ENCODE data around the gene ANKMY1. TPM values are rescaled to one million over a fixed set of nuclear protein-coding genes. Genes with fewer than 3 reads are reported as not detected.

Gene ANKMY1
- total and polyA plus RNA-seq, 3 donors from 2014 or later, result 57.3 to 92.5 (median 75.7) TPM

DNA sequence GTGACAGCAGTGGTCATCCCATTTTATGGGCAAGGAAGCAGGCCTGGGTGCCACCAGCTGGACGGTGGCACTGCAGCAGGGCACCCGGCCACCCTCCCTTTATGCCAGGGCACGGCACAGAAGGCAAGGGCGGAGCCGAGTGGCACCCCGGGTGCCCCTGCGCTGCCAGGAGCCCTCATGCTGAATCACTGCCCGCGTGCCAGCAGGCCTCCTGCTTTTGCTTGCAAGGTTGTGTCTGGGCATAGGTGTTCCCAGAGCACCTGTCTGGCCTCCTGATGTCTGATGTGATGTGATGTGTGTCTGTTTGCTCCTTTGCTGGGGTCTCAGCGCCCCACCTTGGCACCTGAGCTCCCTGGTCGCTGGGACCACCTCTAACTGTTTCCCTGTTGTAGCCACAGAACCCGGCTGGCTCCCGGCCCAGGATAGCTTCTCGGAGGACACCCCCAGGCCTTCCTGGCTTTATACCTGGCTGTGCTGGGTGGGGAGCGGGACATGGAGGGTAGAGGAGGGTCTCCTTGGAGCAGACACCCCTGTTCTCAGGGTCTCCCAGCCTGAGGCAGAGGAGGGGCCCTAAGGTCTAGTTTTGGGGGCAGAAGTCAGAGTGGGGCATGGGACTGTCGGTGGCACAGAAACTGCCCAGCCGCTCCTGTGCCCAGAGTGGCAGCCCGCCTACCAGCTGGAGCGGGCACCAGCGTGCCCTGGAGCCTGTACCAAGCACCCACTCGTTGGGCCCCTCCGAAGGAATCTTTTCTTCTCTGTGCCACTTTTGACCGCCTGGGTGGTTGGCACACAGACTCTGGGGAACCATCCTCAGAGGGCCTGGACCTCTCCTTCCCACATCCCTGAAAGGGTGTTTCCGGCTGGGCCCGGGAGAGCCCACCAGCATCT, 118.7 kb downstream of the ANKMY1 start:
- Histone ChIP-seq H3K36me3 (ENCODE audit: low read depth, missing control alignments) (no peaks in the 10 kb centered on the region), H3K27me3 (no peaks in the 10 kb centered on the region), H3K9me3 (no peaks in the 10 kb centered on the region), H3K27ac (no peak overlapping the region), H3K4me3 (no peak overlapping the region), H3K4me1 (peaks cover 23% of the 10 kb centered on the region)
- 70 to 80% methylated on average over 12 to 25 of the region's 25 CpGs for WGBS, 2 donors
- peak; percentile 28 for DNase-seq
- intact Hi-C loops (cut with DNase I; ENCODE audit: low total_unique reads), result loop anchor here (5.0 kb wide), 1 partner anchor 207 kb away; no protein-coding TSS in a partner anchor
- TF ChIP-seq, protein P1, sequence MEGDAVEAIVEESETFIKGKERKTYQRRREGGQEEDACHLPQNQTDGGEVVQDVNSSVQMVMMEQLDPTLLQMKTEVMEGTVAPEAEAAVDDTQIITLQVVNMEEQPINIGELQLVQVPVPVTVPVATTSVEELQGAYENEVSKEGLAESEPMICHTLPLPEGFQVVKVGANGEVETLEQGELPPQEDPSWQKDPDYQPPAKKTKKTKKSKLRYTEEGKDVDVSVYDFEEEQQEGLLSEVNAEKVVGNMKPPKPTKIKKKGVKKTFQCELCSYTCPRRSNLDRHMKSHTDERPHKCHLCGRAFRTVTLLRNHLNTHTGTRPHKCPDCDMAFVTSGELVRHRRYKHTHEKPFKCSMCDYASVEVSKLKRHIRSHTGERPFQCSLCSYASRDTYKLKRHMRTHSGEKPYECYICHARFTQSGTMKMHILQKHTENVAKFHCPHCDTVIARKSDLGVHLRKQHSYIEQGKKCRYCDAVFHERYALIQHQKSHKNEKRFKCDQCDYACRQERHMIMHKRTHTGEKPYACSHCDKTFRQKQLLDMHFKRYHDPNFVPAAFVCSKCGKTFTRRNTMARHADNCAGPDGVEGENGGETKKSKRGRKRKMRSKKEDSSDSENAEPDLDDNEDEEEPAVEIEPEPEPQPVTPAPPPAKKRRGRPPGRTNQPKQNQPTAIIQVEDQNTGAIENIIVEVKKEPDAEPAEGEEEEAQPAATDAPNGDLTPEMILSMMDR (IDR thresholded peaks at IDR 0.05), result no peak
- TF ChIP-seq POLR2A (IDR thresholded peaks at IDR 0.05), result no peak

DNA sequence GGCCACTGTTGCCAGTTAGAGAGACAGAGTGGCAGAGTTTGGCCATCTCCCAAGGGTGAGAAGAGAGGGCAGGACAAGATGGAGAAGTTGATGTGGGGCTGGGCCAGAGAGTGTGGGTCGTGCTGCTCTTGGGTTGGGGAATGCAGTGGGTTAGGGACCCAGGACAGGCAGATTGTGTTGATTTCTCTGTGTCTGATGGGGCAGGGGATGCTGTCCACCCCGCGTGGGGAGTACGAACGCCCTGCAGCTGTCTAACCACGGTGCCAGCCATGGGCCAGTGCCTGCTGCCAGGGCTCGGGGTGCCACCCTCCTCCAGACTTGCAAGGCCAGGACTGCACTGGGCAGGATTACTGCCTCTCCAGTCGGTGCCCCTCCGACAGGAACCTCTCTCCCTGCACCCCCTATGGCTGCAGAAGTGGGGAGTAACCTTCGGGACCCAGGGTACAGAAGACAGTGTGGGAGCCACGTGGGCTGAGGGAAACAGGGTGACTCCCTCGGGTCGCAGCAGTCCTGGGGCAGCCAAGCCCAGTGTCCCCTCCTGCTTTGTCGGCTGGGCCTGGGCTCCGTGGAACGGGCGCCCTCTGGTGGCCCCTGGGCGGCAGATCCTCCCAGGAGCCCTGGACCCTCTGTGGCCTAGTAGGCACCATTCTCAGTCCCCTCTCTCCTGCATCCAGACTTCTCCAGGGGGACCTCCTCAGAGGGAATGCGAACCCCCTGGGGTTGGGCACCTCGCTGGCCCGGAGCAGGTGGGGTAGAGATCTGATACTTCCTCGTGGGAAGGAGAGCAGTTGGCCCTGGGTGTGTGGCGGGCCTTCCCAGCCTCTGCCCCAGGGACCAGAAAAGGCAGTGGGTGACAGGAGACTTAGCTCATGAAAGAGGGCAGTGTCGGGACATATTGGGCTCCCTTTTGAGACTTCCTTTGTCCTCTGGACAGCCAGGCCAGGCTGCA, 119.7 kb downstream of the ANKMY1 start:
- 34 to 69% methylated on average over 10 to 24 of the region's 24 CpGs for WGBS, 2 donors
- peaks cover 23% of the 10 kb centered on the region for H3K4me1 ChIP-seq
- DNase-seq, result peak; percentile 86
- no peaks in the 10 kb centered on the region for H3K27me3 ChIP-seq
- H3K4me3 ChIP-seq, result peak overlapping the region in 1 of 2 donors; percentile 72
- H3K9me3 ChIP-seq, result no peaks in the 10 kb centered on the region
- no peaks in the 10 kb centered on the region for H3K36me3 ChIP-seq (ENCODE audit: low read depth, missing control alignments)
- intact Hi-C loops (cut with DNase I; ENCODE audit: low total_unique reads), result loop anchor here (5.0 kb wide), 1 partner anchor 206 kb away; no protein-coding TSS in a partner anchor
- TF ChIP-seq, protein P1 (IDR thresholded peaks at IDR 0.05), result peak; percentile 90 to 93 (median 92)
- TF ChIP-seq POLR2A (IDR thresholded peaks at IDR 0.05), result no peak
- no peak overlapping the region for H3K27ac ChIP-seq

DNA sequence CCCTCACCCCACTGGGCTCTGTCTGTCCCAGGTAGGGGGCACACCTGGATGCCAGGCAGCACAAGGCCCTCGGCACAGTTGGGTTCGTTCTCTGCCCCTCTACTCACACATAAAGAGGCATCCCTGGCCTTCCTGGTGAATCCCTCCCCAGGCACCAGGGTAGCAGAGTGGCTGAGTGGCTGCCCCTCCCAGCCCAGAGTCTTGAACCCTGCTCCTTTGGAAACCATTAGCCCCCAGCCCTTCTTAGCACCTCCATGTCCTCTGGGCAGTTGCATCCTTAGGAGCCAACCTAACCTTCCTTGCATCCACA, 120.3 kb downstream of the ANKMY1 start:
- Histone ChIP-seq H3K9me3 (no peaks in the 10 kb centered on the region), H3K4me1 (peaks cover 23% of the 10 kb centered on the region), H3K36me3 (ENCODE audit: low read depth, missing control alignments) (no peaks in the 10 kb centered on the region), H3K27ac (peak overlapping the region in 1 of 2 donors; percentile 36), H3K27me3 (no peaks in the 10 kb centered on the region), H3K4me3 (peak overlapping the region in 1 of 2 donors; percentile 72)
- no peak for DNase-seq
- intact Hi-C loops (cut with DNase I; ENCODE audit: low total_unique reads), result loop anchor here (5.0 kb wide), 1 partner anchor 205 kb away; no protein-coding TSS in a partner anchor
- TF ChIP-seq, protein P1 (IDR thresholded peaks at IDR 0.05), result no peak
- TF ChIP-seq POLR2A (IDR thresholded peaks at IDR 0.05), result no peak
- WGBS, 2 donors, result 55 to 60% methylated on average over 1 to 2 of the region's 2 CpGs

DNA sequence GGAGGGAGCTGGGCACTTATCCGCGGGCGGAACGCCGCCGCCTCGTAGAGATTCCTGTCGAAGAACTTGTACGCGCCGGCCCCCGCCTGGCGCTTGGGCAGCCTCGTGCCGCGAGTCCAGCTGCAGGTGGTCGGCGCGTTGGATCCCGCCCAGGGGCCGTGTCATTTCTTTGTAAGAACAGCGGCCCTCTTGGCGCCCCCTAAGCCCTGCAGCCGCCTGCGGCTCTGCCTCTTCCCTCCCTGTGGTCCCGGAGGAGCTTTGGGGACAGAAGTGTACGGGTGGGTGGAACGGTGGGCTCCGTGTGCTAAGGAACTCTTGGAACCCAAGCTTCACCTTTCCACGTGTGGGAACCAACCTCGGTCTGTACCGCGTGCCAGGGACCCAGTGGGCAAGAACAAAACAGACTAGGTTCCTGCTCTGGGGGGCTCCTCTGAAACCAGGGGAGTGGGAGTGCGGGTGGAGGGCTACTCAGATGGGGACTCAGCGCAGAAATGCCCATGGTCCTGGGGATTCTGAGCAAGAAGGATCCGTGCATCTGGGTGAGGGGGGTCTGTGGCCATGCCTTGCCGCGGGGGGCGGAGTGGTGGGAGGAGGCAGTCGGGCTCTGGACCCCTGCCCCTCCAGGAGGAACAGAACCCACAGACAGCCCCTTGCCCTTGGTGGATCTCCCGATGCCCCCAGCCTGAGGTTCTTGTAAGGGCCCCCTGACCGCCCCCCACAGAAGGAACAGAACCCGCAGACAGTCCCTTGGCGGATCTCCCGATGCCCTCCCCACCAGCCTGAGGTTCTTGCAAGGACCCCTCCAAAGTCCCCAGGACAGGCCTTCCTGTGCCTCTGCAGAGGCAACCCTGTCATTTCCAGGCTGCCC, 120.9 kb downstream of the ANKMY1 start:
- intact Hi-C loops (cut with DNase I; ENCODE audit: low total_unique reads), result loop anchor here (5.0 kb wide), 1 partner anchor 205 kb away; no protein-coding TSS in a partner anchor
- peaks cover 23% of the 10 kb centered on the region for H3K4me1 ChIP-seq

More for the DNA sequence above, 120.9 kb downstream of the ANKMY1 start:
- DNase-seq, result peak; percentile 35
- Histone ChIP-seq H3K27me3 (no peaks in the 10 kb centered on the region), H3K36me3 (ENCODE audit: low read depth, missing control alignments) (no peaks in the 10 kb centered on the region), H3K4me3 (peak overlapping the region; percentile 72 to 80), H3K27ac (peak overlapping the region; percentile 75 to 88), H3K9me3 (no peaks in the 10 kb centered on the region)
- WGBS, 2 donors, result 15 to 22% methylated on average over 6 to 45 of the region's 45 CpGs
- TF ChIP-seq, protein P1 (IDR thresholded peaks at IDR 0.05), result no peak
- no peak for TF ChIP-seq POLR2A (IDR thresholded peaks at IDR 0.05)

Data from testis (tissue), 3 donors.